Natural killer cell treated with Interleukin-12 subunit alpha and Interleukin-12 subunit beta and Interleukin-15 and Interleukin-18, amount 100 ng/mL, for 72 hours (primary cell): ENCODE measurements around the gene LDB2. TPM values are rescaled to one million over a fixed set of nuclear protein-coding genes. Genes with fewer than 3 reads are reported as not detected.

Experiments
- ATAC-seq, 2 donors: fragments of 150-1000 bp; cut with Tn5 transposase in 1 of 2; sonication (Bioruptor Pico), chemical (Tn5 transposase) in 1 of 2; 2 replicates each; pipeline ENCODE4 v1.10.0; 2021
- DNase-seq: peaks from one replicate; pipeline ENCODE4 v3.0.0; 2022; ENCODE audit warnings: low spot score
- H3K27ac Mint-ChIP-seq, 2 donors: 1 replicate in 1 of 2; 2 replicates in 1 of 2; pipeline ENCODE4 v1.8.0; 2022; ENCODE audit warnings: mixed read lengths in 2 of 2, mild to moderate bottlenecking in 1 of 2, moderate library complexity in 1 of 2
- H3K27me3 Mint-ChIP-seq, 2 donors: 1 replicate in 1 of 2; 2 replicates in 1 of 2; pipeline ENCODE4 v1.8.0; 2022; ENCODE audit warnings: mixed read lengths in 2 of 2
- H3K36me3 Mint-ChIP-seq: one replicate; pipeline ENCODE4 v1.8.0; 2022; ENCODE audit warnings: mixed read lengths
- H3K4me1 Mint-ChIP-seq, 2 donors: 1 replicate in 1 of 2; 2 replicates in 1 of 2; pipeline ENCODE4 v1.8.0; 2022; ENCODE audit warnings: low read depth in 2 of 2, mixed read lengths in 2 of 2, mild to moderate bottlenecking in 1 of 2
- H3K4me3 Mint-ChIP-seq: one replicate; pipeline ENCODE4 v1.8.0; 2022; ENCODE audit warnings: mixed read lengths
- H3K9me3 Mint-ChIP-seq: 2 replicates; pipeline ENCODE4 v1.8.0; 2022; ENCODE audit warnings: mixed read lengths
- total RNA-seq, 2 donors: library from RNA; stranded (reverse); gene quantifications; one replicate each; pipeline ENCODE4 v1.2.3, GENCODE V29; 2022

LDB2 gene
- total RNA-seq, 2 donors from 2014 or later = 0.64 to 1.4 TPM

DNA sequence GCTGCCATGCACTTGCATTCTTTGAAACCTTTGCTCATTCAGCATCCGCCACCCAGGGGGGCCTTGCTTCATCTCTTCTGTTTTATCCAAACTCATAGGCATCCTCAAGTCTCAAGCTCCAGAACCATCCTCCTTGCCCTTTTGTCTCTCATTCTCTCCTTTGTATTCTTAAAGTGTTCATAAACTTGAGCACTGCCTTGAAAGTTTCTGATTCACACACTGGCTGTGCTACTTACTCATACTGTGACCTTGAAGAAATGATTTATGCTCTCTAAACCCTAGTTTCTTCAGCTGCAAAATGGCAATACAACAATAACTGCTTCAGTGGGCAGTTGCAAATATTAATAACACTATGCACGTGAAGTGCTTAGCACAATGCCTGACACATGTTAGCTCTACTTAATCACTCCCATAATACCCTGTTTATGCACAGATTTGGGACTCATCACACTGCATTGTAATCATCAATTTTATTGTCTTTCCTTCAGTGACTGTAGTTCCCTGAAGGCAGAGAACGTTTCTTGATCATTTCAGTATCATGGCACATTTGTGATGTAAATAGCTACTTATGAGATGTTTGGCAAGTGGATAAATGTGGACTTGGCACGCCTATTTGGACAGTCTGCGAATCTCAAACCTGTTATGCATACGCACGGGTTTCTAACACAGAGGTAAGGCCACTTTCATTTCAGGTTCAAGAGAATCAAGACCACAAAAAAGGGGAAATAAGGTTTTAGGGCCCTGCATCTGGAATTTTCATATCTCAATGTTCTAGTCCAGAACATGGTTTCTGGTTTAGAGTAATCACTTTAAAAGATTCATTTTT lies 291.0 kb downstream of the LDB2 start:
- peaks cover 14% of the 10 kb centered on the region for H3K9me3 Mint-ChIP-seq
- ATAC-seq (no peak), DNase-seq (no peak)
- no peak overlapping the region for H3K4me3 Mint-ChIP-seq
- no peaks in the 10 kb centered on the region for H3K27me3 Mint-ChIP-seq
- no peak overlapping the region for H3K27ac Mint-ChIP-seq
- H3K36me3 Mint-ChIP-seq = peaks cover 9% of the 10 kb centered on the region
- H3K4me1 Mint-ChIP-seq = no peaks in the 10 kb centered on the region

DNA sequence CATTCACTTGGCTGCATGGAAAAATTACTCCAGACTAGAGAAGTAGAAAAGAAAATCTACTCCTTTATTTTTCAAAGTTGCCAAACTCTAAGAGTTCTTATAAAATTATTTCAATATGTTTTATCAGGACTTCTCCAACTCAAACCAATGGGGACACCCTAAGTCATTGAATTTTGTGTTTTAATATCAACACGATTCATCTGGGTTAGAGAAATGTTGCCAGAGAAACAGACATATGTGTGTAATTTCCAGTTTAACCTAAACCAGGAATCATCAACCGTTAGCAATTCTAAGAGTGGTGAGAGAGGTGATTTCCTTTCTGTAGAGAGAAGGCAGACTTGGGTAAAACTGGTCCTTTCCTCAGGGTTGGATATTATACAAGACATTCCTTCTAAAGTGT lies 291.8 kb downstream of the LDB2 start:
- Mint-ChIP-seq H3K36me3 (peaks cover 3% of the 10 kb centered on the region), H3K4me1 (no peaks in the 10 kb centered on the region), H3K27me3 (no peaks in the 10 kb centered on the region), H3K9me3 (peaks cover 8% of the 10 kb centered on the region), H3K4me3 (no peak overlapping the region), H3K27ac (no peak overlapping the region)
- DNase-seq (no peak), ATAC-seq (no peak)

GRCh38 chr4:16603178-16603577 lies 295.3 kb downstream of the LDB2 start:
- no peak for DNase-seq
- Mint-ChIP-seq H3K36me3 (no peaks in the 10 kb centered on the region), H3K27me3 (no peaks in the 10 kb centered on the region), H3K27ac (no peak overlapping the region), H3K9me3 (peaks cover 3% of the 10 kb centered on the region), H3K4me3 (no peak overlapping the region), H3K4me1 (peaks cover under 1 to 9% of the 10 kb centered on the region in 2 donors)
- ATAC-seq = no peak

GRCh38 chr4:16598597-16599206 lies 299.7 kb downstream of the LDB2 start:
- ATAC-seq (peak in 1 of 2 donors; percentile 55), DNase-seq (no peak)
- H3K4me1 Mint-ChIP-seq = peaks cover 4 to 13% of the 10 kb centered on the region in 2 donors
- no peak overlapping the region for H3K4me3 Mint-ChIP-seq
- peak overlapping the region in 1 of 2 donors; percentile 32 for H3K27ac Mint-ChIP-seq
- no peaks in the 10 kb centered on the region for H3K27me3 Mint-ChIP-seq
- H3K36me3 Mint-ChIP-seq = no peaks in the 10 kb centered on the region
- no peaks in the 10 kb centered on the region for H3K9me3 Mint-ChIP-seq

DNA sequence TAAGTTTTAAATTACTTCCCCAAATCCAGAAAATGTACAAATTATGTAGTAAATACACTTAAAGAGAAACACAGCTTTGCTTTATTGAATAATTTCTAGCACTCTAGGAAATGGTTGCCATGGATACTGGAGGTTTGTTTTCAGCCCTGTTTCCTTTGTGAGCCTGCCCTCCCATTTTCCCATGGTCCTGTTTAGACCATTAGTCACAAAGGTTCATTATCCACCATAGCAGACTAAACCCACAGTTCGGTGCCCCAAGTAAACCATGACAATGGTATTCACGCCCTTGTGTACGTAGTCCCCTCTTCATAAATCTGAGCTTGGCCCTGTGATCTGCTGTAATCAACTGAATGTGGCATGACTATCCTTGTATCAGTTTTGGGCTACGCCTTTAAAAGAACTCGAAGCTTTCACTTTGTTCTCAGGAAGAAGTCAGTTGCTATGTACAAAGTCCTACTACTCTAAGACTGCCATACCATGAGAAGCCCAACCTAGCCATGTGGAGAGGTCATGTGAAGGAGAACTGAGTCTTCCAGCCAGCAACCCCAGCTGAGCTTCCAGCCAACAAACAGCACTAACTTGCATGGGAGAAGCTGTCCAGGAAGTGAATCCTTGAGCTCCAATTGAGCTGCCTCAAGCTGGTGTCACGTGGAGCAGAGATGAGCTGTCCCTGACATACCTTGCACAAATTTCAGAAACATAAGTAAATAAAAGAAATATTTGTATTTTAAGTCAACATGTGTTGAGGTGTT lies 300.4 kb downstream of the LDB2 start:
- peak overlapping the region; percentile 26 for H3K4me3 Mint-ChIP-seq
- H3K4me1 Mint-ChIP-seq = peaks cover 4 to 13% of the 10 kb centered on the region in 2 donors
- peak overlapping the region in 1 of 2 donors; percentile 48 for H3K27ac Mint-ChIP-seq
- ATAC-seq (no peak), DNase-seq (no peak)
- H3K36me3 Mint-ChIP-seq = no peaks in the 10 kb centered on the region
- no peaks in the 10 kb centered on the region for H3K9me3 Mint-ChIP-seq
- no peaks in the 10 kb centered on the region for H3K27me3 Mint-ChIP-seq

DNA sequence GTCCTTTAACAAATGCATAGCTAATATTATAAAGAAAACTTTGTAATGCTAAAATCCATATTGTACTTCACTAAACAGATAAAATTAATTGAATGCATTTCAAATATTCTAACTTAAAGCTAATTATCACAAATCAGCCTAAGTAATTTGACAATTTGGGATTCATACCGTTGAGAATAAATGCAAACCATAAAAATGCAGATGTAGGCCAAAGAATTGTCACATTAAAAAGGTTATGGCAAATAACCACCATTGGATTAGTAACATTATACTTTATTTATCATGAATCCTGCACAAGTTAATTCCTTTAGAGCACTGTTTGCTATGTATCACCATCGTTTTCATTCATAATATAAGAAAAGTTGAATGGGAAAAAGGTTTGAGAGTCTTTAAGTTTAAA lies 301.0 kb downstream of the LDB2 start:
- Mint-ChIP-seq H3K4me1 (peaks cover 4 to 13% of the 10 kb centered on the region in 2 donors), H3K9me3 (no peaks in the 10 kb centered on the region), H3K27ac (no peak overlapping the region), H3K36me3 (no peaks in the 10 kb centered on the region), H3K27me3 (no peaks in the 10 kb centered on the region), H3K4me3 (no peak overlapping the region)
- DNase-seq = no peak
- no peak for ATAC-seq

DNA sequence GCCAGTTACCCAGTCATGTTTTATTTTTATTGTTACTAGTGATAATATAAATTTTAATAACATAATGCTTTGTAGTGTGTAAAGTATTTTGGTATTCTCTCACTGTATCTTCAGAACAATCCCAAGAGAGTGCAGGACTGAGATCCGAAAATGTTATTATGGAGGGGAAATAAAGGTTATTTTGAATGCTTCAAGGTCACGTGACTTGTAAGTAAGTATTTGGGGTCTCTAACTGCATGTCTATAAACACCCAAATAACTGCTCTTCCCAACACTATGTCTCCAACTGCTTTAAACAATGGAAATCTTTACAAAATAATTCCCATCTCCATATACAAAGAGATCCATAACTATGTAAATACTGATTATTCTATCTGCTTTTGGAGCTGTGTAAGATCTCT lies 302.2 kb downstream of the LDB2 start:
- Mint-ChIP-seq H3K36me3 (no peaks in the 10 kb centered on the region), H3K4me3 (no peak overlapping the region), H3K27me3 (no peaks in the 10 kb centered on the region), H3K4me1 (peaks cover 4 to 13% of the 10 kb centered on the region in 2 donors), H3K27ac (no peak overlapping the region), H3K9me3 (no peaks in the 10 kb centered on the region)
- DNase-seq = no peak
- ATAC-seq = no peak

DNA sequence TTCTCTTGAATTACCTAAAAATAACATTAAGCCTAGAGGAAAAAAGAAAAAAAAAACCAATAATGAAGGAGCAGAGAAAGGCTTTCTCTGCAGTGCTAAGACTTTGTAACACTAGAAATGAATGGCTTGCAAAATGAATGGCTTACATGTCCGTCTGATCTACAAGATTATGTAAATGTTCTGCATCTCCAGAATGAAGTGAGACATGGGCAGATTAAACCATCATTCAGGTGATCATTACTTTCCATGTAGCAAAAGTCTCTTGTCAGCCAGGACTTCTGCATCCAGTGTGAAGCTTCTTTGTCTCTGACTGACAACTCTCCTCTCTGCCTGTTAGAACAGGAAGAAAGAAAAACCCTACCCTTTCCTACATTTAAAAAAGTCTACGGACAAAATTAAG lies 304.3 kb downstream of the LDB2 start:
- H3K36me3 Mint-ChIP-seq = no peaks in the 10 kb centered on the region
- ATAC-seq = no peak
- no peak overlapping the region for H3K4me3 Mint-ChIP-seq
- H3K27ac Mint-ChIP-seq = no peak overlapping the region
- no peaks in the 10 kb centered on the region for H3K27me3 Mint-ChIP-seq
- H3K4me1 Mint-ChIP-seq = peaks cover 4 to 9% of the 10 kb centered on the region in 2 donors
- no peaks in the 10 kb centered on the region for H3K9me3 Mint-ChIP-seq
- no peak for DNase-seq

DNA sequence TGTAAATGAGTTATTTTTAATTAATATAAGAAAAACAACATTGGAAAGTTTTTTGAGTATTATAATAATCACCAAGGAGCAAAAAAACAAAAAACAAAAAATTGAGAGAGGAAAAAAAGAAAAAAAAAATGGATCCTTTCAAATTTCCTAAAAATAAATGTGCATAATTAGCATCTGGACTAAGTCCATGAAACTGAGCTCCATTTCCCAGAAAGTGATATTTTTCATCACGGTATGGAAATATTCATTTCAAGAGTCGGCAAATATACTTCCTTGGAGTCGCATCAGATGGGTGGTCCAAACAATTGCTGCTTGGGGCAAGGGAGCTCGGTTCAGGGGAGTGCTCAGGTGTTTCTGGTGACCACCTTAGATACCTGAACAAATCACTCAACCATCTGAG lies 305.1 kb downstream of the LDB2 start:
- DNase-seq (no peak), ATAC-seq (no peak)
- Mint-ChIP-seq H3K36me3 (no peaks in the 10 kb centered on the region), H3K4me3 (no peak overlapping the region), H3K9me3 (no peaks in the 10 kb centered on the region), H3K4me1 (peaks cover 4 to 5% of the 10 kb centered on the region in 2 donors), H3K27me3 (no peaks in the 10 kb centered on the region), H3K27ac (no peak overlapping the region)

GRCh38 chr4:16591272-16591826 lies 307.1 kb downstream of the LDB2 start:
- no peaks in the 10 kb centered on the region for H3K27me3 Mint-ChIP-seq
- ATAC-seq = no peak
- no peak for DNase-seq

DNA sequence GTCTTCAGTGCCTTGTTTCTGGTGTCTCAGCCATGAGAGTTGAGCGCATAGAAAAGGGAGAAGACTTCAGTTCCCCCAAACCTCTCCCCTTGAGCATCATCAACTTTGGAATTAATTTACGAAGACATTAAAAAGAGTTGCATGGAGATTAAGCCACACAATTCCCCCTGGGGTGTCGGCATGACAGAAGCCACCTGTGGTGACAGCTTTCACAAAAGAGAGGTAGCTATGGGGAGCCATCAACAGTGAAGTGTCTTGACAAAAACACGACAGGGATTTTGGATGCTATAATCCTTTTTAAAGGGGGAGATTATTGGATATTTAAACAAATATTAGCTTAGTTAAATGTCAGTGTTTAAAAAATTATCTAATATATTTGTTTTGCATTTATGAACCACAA lies 307.6 kb downstream of the LDB2 start:
- no peak overlapping the region for H3K4me3 Mint-ChIP-seq
- H3K4me1 Mint-ChIP-seq = no peaks in the 10 kb centered on the region
- H3K27me3 Mint-ChIP-seq = no peaks in the 10 kb centered on the region
- ATAC-seq = no peak
- H3K36me3 Mint-ChIP-seq = no peaks in the 10 kb centered on the region
- no peaks in the 10 kb centered on the region for H3K9me3 Mint-ChIP-seq
- H3K27ac Mint-ChIP-seq = no peak overlapping the region
- DNase-seq = no peak

More at GRCh38 chr4:16591272-16591826, 307.1 kb downstream of the LDB2 start:
- Mint-ChIP-seq H3K4me3 (no peak overlapping the region), H3K9me3 (no peaks in the 10 kb centered on the region), H3K27ac (no peak overlapping the region), H3K4me1 (no peaks in the 10 kb centered on the region), H3K36me3 (no peaks in the 10 kb centered on the region)

- no peak for DNase-seq
- Mint-ChIP-seq H3K4me1 (peaks cover 0 to 4% of the 10 kb centered on the region in 2 donors), H3K27me3 (no peaks in the 10 kb centered on the region), H3K27ac (no peak overlapping the region), H3K9me3 (no peaks in the 10 kb centered on the region), H3K36me3 (no peaks in the 10 kb centered on the region), H3K4me3 (no peak overlapping the region)
- ATAC-seq = no peak
Observed at GRCh38 chr4:16588651-16589050, 309.8 kb downstream of the LDB2 start.

- ATAC-seq = no peak
- Mint-ChIP-seq H3K36me3 (no peaks in the 10 kb centered on the region), H3K27me3 (no peaks in the 10 kb centered on the region)
Observed at GRCh38 chr4:16588149-16588548, 310.3 kb downstream of the LDB2 start.

GRCh38 chr4:16585053-16585452 lies 313.4 kb downstream of the LDB2 start:
- no peak overlapping the region for H3K27ac Mint-ChIP-seq
- no peaks in the 10 kb centered on the region for H3K27me3 Mint-ChIP-seq
- ATAC-seq (peak; percentile 6 to 27), DNase-seq (no peak)
- peaks cover 0 to 4% of the 10 kb centered on the region in 2 donors for H3K4me1 Mint-ChIP-seq
- H3K4me3 Mint-ChIP-seq = no peak overlapping the region
- no peaks in the 10 kb centered on the region for H3K36me3 Mint-ChIP-seq
- no peaks in the 10 kb centered on the region for H3K9me3 Mint-ChIP-seq

More at GRCh38 chr4:16588149-16588548, 310.3 kb downstream of the LDB2 start:
- H3K27ac Mint-ChIP-seq = no peak overlapping the region
- no peak for DNase-seq
- H3K4me3 Mint-ChIP-seq = no peak overlapping the region
- H3K9me3 Mint-ChIP-seq = no peaks in the 10 kb centered on the region
- peaks cover 0 to 4% of the 10 kb centered on the region in 2 donors for H3K4me1 Mint-ChIP-seq
